A673 (cell line): ENCODE data around the gene ZMYM4. TPM values are rescaled to one million over a fixed set of nuclear protein-coding genes. Genes with fewer than 3 reads are reported as not detected.

Experiments
- BruUV-seq: library from RNA; stranded (reverse); fragments of 400-500 nt; replicated peaks from 2 replicates; lab custom pipeline; 2021; lab: Mats Ljungman, UMichigan
- CTCF ChIA-PET: fragments of 300-600 bp; sonication (Branson Sonifier 250); formaldehyde crosslinking; loops from one replicate; lab custom pipeline; 2022; ENCODE audit warnings: antibody characterized with exemption; lab: Charles Lee
- POLR2A ChIA-PET: fragments of 300-600 bp; sonication (Branson Sonifier 250); formaldehyde crosslinking; loops from one replicate; lab custom pipeline; 2022; ENCODE audit warnings: antibody characterized with exemption; ENCODE audit not compliant: low non-redundant PET; lab: Charles Lee
- DNase-seq: peaks from one replicate; pipeline ENCODE4 v3.0.0-alpha.2; 2015; ENCODE audit warnings: low spot score
- H3K27ac ChIP-seq: fragments of 200-600 bp; sonication (generic); 2 replicates; pipeline ENCODE4 v1.5.1; 2016; ENCODE audit warnings: mixed run types, low read depth, mild to moderate bottlenecking, mixed read lengths, antibody characterized with exemption, low read length; ENCODE audit not compliant: poor library complexity, severe bottlenecking
- H3K27me3 ChIP-seq: fragments of 200-600 bp; sonication (generic); replicated peaks from 2 replicates; pipeline ENCODE4 v1.6.1; 2017; ENCODE audit warnings: mixed run types, low read depth, mild to moderate bottlenecking, mixed read lengths, antibody characterized with exemption, low read length; ENCODE audit not compliant: insufficient read depth, poor library complexity
- H3K36me3 ChIP-seq: fragments of 200-600 bp; sonication (generic); 2 replicates; pipeline ENCODE4 v1.6.1; 2016; ENCODE audit warnings: mixed run types, mild to moderate bottlenecking, mixed read lengths, antibody characterized with exemption, low read length; ENCODE audit not compliant: insufficient read depth, poor library complexity, severe bottlenecking
- H3K4me1 ChIP-seq: fragments of 200-600 bp; sonication (generic); 2 replicates; pipeline ENCODE4 v1.6.1; 2017; ENCODE audit warnings: mixed run types, mild to moderate bottlenecking, mixed read lengths, antibody characterized with exemption, low read length; ENCODE audit not compliant: insufficient read depth, poor library complexity, severe bottlenecking
- H3K4me3 ChIP-seq: fragments of 200-600 bp; sonication (generic); 2 replicates; pipeline ENCODE4 v1.5.1; 2016; ENCODE audit warnings: low read depth, mixed run types, mild to moderate bottlenecking, mixed read lengths, low read length; ENCODE audit not compliant: poor library complexity, severe bottlenecking
- H3K9me3 ChIP-seq: fragments of 200-600 bp; sonication (generic); 2 replicates; pipeline ENCODE4 v1.6.1; 2016; ENCODE audit warnings: mixed run types, low read depth, mild to moderate bottlenecking, mixed read lengths, antibody characterized with exemption, low read length; ENCODE audit not compliant: poor library complexity, severe bottlenecking
- CTCF ChIP-seq: fragments of 300-800, 200-600 bp; sonication (generic); conservative IDR thresholded peaks from 2 replicates; pipeline ENCODE4 v1.5.1; 2017; ENCODE audit warnings: low read depth, mild to moderate bottlenecking, antibody characterized with exemption, low read length, moderate library complexity, mixed read lengths
- EZH2 ChIP-seq: fragments of 200-600 bp; sonication (generic); IDR thresholded peaks from 2 replicates; pipeline ENCODE4 v1.6.1; 2017; ENCODE audit warnings: borderline replicate concordance, low read depth, mild to moderate bottlenecking, mixed read lengths, antibody characterized with exemption, low read length; ENCODE audit not compliant: poor library complexity, severe bottlenecking
- intact Hi-C: fragments of 100-400 bp; cut with micrococcal nuclease; formaldehyde crosslinking; loops from one replicate; pipeline ENCODE4 v1.10.0; 2022; ENCODE audit not compliant: unreplicated experiment
- total RNA-seq: library from RNA; stranded (reverse); gene quantifications from 2 replicates; pipeline ENCODE4 v1.2.3, GENCODE V29; 2021

The ZMYM4 gene
- total RNA-seq, 1 experiment from 2014 or later: 83.5 TPM

- Histone ChIP-seq H3K4me1 (no peaks in the 10 kb centered on the region), H3K36me3 (no peaks in the 10 kb centered on the region), H3K9me3 (no peaks in the 10 kb centered on the region), H3K4me3 (no peak overlapping the region), H3K27ac (no peak overlapping the region), H3K27me3 (no peaks in the 10 kb centered on the region)
- no peak for TF ChIP-seq EZH2
- no peak for TF ChIP-seq CTCF
- intact Hi-C loops: no loop called here
- ChIA-PET CTCF (no interaction called here), POLR2A (no interaction called here)
- no peak for DNase-seq
- no TSS peak for BruUV-seq
Observed at GRCh38 chr1:35253941-35254340, 14.6 kb upstream of the ZMYM4 start.

GRCh38 chr1:35255276-35255675 is 13.2 kb upstream of the ZMYM4 start:
- BruUV-seq: no TSS peak
- TF ChIP-seq EZH2 (no peak), CTCF (no peak)
- H3K9me3 ChIP-seq: no peaks in the 10 kb centered on the region
- H3K4me1 ChIP-seq: no peaks in the 10 kb centered on the region
- ChIA-PET CTCF (no interaction called here), POLR2A (no interaction called here)
- intact Hi-C loops: no loop called here
- DNase-seq: no peak
- no peak overlapping the region for H3K27ac ChIP-seq
- H3K27me3 ChIP-seq: no peaks in the 10 kb centered on the region
- H3K4me3 ChIP-seq: no peak overlapping the region
- no peaks in the 10 kb centered on the region for H3K36me3 ChIP-seq

DNA sequence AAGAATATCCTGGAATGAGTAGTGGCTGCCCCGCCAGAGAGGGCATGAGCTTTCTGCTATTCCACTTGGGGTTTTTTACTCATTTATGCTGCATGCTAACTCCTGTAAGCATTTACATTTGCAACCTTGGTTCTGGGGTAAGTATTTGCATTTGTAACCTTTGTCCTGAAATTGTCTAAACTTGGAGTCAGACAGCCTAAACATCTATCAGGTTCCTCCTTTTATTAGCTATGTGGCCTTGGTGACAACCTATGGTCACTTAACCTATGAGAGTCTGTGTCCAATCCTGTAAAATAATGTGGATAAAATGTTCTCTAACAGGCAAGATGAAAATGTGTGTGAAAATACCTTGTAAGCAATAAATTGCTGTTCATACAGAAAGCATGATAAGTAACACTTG is 8.9 kb upstream of the ZMYM4 start:
- Histone ChIP-seq H3K4me1 (no peaks in the 10 kb centered on the region), H3K9me3 (no peaks in the 10 kb centered on the region), H3K27me3 (no peaks in the 10 kb centered on the region), H3K36me3 (no peaks in the 10 kb centered on the region), H3K4me3 (no peak overlapping the region), H3K27ac (no peak overlapping the region)
- intact Hi-C loops: no loop called here
- no peak for DNase-seq
- TF ChIP-seq EZH2 (no peak), CTCF (no peak)
- ChIA-PET POLR2A (no interaction called here), CTCF (no interaction called here)
- no TSS peak for BruUV-seq
